GM21360 (cell line): ENCODE results near the gene CDHR3.
"Not testable (repeated sequence)": the region's sequence is repeated elsewhere in the genome, so short reads cannot be mapped to it uniquely, and the experiment has no call there.

ENCODE experiments used
- ATAC-seq: cut with Tn5 transposase; IDR thresholded peaks from one replicate; pipeline ENCODE4 v1.9.1; 2021; ENCODE audit warnings: mild to moderate bottlenecking, moderate library complexity; ENCODE audit not compliant: unreplicated experiment

The CDHR3 gene

GRCh38 chr7:105963038-105963667 lies at the start of gene CDHR3:
TSS of gene CDHR3 (plus strand) at chr7:105963264. CDS start at chr7:105963319, 55 bp downstream.
- ATAC-seq = no peak

DNA sequence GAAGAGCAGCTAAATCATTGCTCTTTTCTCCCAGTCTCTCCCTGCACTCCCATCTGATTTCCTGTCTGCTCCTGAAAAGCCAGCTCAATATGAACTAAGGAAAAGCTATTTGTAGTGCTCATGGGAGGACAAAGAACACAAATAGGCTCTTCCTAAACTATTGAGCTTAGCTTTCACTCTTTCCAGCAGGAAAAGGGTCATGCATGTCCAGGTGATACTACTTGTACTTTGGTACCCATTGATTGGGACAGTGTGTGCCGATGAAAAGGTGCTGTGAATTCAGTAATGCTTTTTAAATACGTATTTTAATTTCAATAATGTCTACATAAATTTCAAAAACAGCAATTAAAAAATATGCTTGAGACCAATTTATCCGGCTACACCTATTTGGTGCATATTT lies 49.1 kb upstream of the CDHR3 start:
- ATAC-seq = no peak

DNA sequence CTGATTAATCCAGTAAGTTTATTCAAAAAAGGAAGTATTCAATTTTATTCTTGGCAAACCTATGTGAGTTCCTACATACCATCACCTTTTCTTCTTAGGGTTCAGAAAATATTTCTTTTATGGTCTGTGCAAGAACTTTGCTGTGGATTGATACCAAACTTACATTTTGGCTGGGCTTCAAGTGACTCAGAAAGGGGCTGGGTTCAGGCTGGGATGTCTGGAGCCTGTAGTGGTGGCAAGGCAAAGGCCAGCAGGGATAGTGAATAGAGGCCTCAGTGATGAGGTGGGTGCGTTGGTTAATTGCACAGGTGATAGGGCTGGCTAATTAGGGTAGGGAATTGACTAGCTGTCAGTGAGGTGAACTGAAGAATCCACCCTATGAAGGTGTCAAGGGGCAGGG lies 46.5 kb upstream of the CDHR3 start:
- ATAC-seq = no peak

- no peak for ATAC-seq
Observed at GRCh38 chr7:105917659-105918058, 45.4 kb upstream of the CDHR3 start.

GRCh38 chr7:105920766-105921165 lies 42.3 kb upstream of the CDHR3 start:
- no peak for ATAC-seq

DNA sequence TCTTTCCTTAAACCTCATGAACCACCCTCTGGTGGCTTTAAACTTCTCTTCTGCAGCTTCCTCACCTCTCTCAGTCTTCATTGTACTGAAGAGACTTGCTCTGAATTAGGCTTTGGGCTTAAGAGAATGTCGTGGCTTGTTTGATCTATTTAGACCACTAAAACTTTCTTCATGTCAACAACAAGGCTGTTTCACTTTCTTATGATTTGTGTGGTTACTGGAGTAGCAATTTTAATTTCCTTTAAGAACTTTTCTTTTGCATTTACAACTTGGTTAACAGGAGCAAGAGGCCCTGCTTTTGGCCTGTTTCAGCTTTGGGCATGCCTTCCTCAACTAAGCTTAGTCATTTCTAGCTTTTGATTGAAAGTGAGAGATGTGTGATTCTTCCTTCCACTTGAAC lies 38.1 kb upstream of the CDHR3 start:
- ATAC-seq = no peak

DNA sequence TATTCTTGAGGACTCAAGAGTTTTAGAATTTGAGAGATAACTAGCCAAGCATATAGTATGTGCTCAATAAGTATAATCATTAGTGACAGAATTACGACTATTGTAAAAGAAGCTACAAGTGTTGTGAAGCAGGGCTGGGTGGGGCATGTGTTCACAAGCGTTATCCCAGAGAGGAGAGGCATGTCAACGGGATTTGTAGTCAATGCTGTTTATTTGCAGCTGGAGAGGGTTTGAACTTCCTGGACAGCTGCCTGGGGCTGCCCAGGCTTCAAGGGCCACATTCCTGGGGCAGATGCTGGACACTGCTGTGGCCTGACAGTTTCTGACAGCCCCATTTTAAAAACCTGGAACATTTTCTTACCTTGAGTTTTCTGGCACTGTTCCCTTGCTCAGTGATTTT lies 36.9 kb upstream of the CDHR3 start:
- ATAC-seq = no peak

DNA sequence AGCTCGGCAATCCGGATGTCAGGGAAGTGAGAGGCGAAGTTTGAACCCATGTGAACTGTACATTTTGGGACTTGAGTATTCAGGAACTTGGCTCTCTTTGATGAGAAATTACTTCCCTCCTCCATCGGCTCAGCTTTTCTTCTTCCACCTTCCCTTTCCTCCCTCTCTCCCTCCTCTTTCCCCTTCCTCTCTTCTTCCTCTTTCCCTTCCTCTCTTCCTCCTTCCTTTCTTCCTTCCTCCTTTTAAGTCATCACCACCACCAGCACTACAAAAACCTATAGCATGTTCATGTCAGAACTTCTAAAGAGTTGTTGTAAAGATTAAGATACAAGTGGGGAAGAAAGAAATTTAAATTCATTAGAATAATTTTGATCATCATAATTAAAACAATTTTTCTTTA lies 31.9 kb upstream of the CDHR3 start:
- no peak for ATAC-seq

DNA sequence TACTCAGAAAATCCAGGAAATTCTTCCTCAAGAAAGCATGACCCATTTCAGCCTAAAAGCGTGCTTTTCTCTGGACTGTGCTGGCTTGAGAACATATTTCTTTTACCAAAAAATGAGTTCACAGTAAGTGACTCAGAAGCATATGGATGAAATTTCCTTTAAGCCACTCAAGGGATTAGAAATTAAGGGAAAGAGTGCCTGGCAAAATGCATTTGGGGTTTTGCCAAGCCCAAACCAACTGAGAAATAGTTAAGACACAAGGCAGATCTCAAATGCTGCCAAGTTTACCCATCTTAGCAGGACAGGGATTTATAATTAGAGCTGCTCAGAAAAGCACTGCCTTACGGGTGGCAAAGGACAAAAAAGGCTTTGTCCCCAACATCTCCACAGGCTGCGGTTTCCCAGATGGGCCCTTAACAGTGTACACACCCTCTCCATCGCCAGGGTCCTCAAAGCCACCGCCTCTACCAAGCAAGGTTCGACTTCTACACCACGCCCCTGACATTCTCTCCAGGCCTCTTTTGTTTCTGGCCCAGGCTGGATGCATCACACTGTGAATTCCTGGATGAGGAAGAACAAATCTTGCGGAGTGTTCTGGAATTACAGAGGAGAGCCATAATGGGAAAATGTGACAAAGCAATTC lies 30.1 kb upstream of the CDHR3 start:
- ATAC-seq = no peak

DNA sequence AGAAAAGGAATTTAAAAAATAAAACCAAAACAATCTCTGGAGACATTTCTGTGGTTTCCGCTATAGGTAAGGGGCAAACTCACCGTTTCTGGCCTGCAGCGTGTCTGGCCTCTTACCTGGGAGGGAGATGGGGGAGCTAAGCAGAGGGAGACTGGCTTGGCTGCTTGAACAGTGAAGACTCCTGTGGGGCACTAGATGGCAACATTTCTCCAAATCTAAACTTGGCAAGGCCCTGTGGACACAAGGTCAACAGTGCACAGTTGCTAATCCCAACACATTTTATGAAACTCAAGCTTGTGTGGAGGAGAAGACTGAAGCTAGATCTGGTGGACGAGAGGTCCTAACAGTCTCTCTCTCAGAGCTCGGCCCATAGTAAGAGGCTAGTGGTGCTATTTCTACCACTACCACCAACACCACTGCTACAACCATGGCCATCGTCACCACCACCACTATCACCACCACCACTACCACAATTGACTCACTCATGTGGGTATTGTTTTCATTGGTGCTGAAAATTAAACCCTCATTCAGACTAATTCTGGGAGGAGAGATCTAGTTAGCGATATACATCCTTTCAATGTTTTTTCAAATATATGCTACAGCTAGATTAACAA lies 28.4 kb upstream of the CDHR3 start:
- ATAC-seq = no peak

GRCh38 chr7:105935250-105935649 lies 27.8 kb upstream of the CDHR3 start:
- no peak for ATAC-seq

- ATAC-seq = no peak
Observed at GRCh38 chr7:105937411-105937810, 25.7 kb upstream of the CDHR3 start.

DNA sequence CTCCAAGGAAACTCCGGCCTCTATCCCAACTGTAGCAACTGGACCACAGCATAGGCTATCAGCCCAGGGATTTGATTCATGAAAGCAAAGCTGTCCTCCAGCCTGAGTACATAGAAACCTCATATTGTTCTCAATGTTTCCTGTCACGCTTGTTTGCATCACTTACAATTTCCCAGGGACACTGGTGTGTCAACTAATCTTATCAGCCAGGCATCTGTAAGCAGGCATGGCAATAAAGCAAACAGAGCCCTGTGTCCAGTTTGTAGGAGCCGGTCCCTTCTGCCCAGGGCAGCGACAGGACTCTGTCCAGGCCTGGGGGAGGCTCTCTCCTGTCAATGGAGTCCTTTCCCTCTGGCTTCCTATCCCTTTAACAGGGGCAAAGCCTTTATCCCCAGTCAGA lies 23.0 kb upstream of the CDHR3 start:
- ATAC-seq = no peak

DNA sequence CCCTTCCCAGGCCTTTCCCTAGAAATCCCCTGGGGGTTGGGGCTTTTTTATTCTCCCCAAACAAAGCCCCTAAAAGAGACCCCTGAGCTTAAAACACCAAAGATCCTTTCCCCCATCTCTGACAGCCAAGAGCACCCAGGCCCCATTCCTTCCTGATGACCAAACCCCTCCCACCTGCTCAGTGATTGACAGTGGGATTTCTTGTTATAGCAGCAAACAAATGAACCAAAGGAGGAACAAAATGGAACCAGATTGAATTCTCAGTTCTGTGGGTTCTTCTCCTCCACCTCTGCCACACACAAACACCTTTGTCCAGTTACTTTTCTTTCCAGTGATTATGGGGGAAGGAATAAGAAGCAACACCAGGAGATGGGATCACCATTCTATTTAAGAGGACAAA lies 21.5 kb upstream of the CDHR3 start:
- no peak for ATAC-seq

DNA sequence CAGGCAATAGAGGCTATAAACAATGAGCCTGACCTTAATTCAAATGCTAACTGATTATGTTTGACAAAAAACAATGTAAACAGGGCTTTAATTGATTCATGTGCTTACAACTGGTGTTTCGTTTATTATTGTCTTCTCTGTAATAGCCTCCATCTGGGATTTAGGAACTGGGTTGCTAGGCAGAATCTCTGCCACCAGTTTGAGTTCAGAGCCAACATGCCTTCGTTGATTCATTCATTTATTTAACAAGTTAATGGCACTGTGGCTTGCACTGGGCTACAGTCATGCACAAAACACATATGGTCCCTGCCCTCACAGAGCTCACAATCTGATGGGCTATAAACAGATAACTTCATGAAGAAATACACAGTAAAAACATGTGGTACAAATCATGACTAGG lies 19.6 kb upstream of the CDHR3 start:
- no peak for ATAC-seq

DNA sequence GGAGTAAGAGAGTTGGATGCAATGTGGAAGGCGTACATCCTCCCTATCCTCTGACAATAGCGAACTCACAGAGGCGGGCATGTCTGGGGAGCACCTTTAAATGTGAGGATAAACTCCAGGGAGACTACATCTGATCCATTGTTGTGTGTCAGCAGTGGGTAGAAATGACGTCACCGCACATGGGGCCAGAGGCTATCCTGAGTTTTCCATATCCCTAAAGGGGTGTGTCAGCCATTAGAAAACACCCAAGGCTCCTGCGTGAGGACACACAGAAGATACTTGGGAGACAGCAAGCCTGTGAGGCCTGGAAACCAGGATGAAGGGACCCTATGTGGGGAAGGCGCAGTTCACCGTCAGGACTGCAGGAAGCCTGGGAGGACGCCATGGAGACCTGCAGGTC lies 17.2 kb upstream of the CDHR3 start:
- no peak for ATAC-seq

- no peak for ATAC-seq
Observed at GRCh38 chr7:105951597-105951996, 11.5 kb upstream of the CDHR3 start.

DNA sequence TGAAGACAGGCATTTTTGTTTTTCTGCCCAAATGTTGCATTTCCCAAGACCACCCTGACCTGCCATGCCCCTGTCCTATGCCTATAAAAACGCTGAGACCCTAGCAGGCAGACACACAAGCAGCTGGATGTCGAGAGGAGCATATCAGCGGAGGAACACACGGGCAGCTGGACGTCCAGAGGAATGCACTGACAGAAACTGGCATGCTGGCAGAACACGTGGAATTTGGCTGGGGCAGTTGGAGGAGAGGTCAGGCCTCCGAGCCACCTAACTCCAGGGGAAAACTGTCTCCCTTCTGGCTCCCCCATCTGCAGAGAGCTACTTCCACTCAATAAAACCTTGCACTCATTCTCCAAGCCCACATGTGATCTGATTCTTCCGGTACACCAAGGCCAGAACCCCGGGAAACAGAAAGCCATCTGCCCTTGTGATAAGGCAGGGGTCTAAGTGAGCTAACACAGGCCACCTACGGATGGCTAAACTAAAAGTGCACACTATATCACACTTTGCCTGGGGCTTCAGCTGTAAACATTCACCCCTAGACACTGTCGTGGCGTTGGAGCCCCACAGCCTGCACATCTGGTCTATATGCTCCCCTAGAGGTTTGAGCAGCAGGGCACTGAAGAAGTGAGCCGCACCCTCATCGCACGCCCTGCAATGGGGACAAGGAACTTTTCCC lies 10.0 kb upstream of the CDHR3 start:
- no peak for ATAC-seq

GRCh38 chr7:105954711-105955110 lies 8.4 kb upstream of the CDHR3 start:
- no peak for ATAC-seq

GRCh38 chr7:105955651-105956466 lies 7.2 kb upstream of the CDHR3 start:
- ATAC-seq = not testable (repeated sequence)

GRCh38 chr7:105958012-105958411 lies 5.1 kb upstream of the CDHR3 start:
- no peak for ATAC-seq
